Stimulated activated CD4-positive, alpha-beta T cell treated with anti-CD3 and anti-CD28 coated beads, Interleukin-15, amount 100 ng/mL, for 1 hour (primary cell): ENCODE results near the gene UGT1A8.
"Not testable (repeated sequence)": the region's sequence is repeated elsewhere in the genome, so short reads cannot be mapped to it uniquely, and the experiment has no call there.

Experiments
- DNase-seq, 2 donors: peaks; one replicate each; pipeline ENCODE4 v3.0.0-alpha.2; 2020; ENCODE audit warnings: low read depth in 1 of 2, low spot score in 1 of 2

Gene UGT1A8

GRCh38 chr2:233713262-233713615 lies 95.8 kb downstream of the UGT1A8 start:
- no peak for DNase-seq

GRCh38 chr2:233714121-233714520 lies 96.7 kb downstream of the UGT1A8 start:
- DNase-seq, result no peak

- DNase-seq, result no peak
Observed at GRCh38 chr2:233718552-233718951, 101.1 kb downstream of the UGT1A8 start, which contains the start of gene UGT1A4. TSS of gene UGT1A4 (plus strand) at chr2:233718736. CDS start at chr2:233718821, 85 bp downstream.

GRCh38 chr2:233728723-233729301 lies 111.4 kb downstream of the UGT1A8 start, which contains the start of gene UGT1A3:
TSS of gene UGT1A3 (plus strand) at chr2:233729042. CDS start at chr2:233729127, 85 bp downstream.
- no peak for DNase-seq

- not testable (repeated sequence) for DNase-seq
Observed at GRCh38 chr2:233736868-233737653, 119.6 kb downstream of the UGT1A8 start.

GRCh38 chr2:233740870-233741269 lies 123.4 kb downstream of the UGT1A8 start:
- no peak for DNase-seq

GRCh38 chr2:233743464-233744259 lies 126.2 kb downstream of the UGT1A8 start:
- no peak for DNase-seq

- DNase-seq, result no peak
Observed at GRCh38 chr2:233745073-233745755, 127.8 kb downstream of the UGT1A8 start.

- not testable (repeated sequence) for DNase-seq
Observed at GRCh38 chr2:233745838-233746237, 128.4 kb downstream of the UGT1A8 start.

- no peak for DNase-seq
Observed at GRCh38 chr2:233746475-233747282, 129.2 kb downstream of the UGT1A8 start.

- no peak for DNase-seq
Observed at GRCh38 chr2:233747283-233747544, 129.8 kb downstream of the UGT1A8 start.

- DNase-seq, result not testable (repeated sequence)
Observed at GRCh38 chr2:233750689-233751088, 133.3 kb downstream of the UGT1A8 start.

- DNase-seq, result not testable (repeated sequence)
Observed at GRCh38 chr2:233751212-233752009, 134.0 kb downstream of the UGT1A8 start.

- DNase-seq, result no peak
Observed at GRCh38 chr2:233754872-233755611, 137.6 kb downstream of the UGT1A8 start.

GRCh38 chr2:233756429-233757081 lies 139.1 kb downstream of the UGT1A8 start:
- DNase-seq, result no peak

GRCh38 chr2:233758141-233758540 lies 140.7 kb downstream of the UGT1A8 start:
- no peak for DNase-seq

- no peak for DNase-seq
Observed at GRCh38 chr2:233758849-233759248, 141.4 kb downstream of the UGT1A8 start.

- DNase-seq, result no peak
Observed at GRCh38 chr2:233760043-233760442, 142.6 kb downstream of the UGT1A8 start, which contains the start of gene UGT1A1. TSS of gene UGT1A1 (plus strand) at chr2:233760270. CDS start at chr2:233760288, 18 bp downstream.
